AG09309 (cell line): Measurements from ENCODE around the gene EPHA1.

Experiments
- DNase-seq: peaks from one replicate; pipeline ENCODE4 v3.0.0-alpha.2; 2010; ENCODE audit warnings: low read depth
- H3K4me3 ChIP-seq: 2 replicates; pipeline ENCODE4 v1.5.1; 2011; ENCODE audit warnings: mild to moderate bottlenecking, low read depth, low read length, moderate library complexity; ENCODE audit not compliant: control insufficient read depth
- CTCF ChIP-seq: IDR thresholded peaks from 2 replicates; pipeline ENCODE4 v1.5.1; 2011; ENCODE audit warnings: mild to moderate bottlenecking, low read depth, low read length, inconsistent platforms; ENCODE audit not compliant: insufficient read depth, control insufficient read depth; ENCODE audit errors: missing control alignments

The EPHA1 gene

GRCh38 chr7:143413123-143413522, 4.5 kb upstream of the EPHA1 start:
- no peak overlapping the region for H3K4me3 ChIP-seq
- no peak for TF ChIP-seq CTCF
- no peak for DNase-seq

- no peak overlapping the region for H3K4me3 ChIP-seq
- no peak for TF ChIP-seq CTCF
- DNase-seq: no peak
Observed at GRCh38 chr7:143411976-143412708, 3.5 kb upstream of the EPHA1 start.

- H3K4me3 ChIP-seq: no peak overlapping the region
- DNase-seq: no peak
- no peak for TF ChIP-seq CTCF
Observed at GRCh38 chr7:143410521-143411004, 1.9 kb upstream of the EPHA1 start.

- no peak for DNase-seq
- H3K4me3 ChIP-seq: no peak overlapping the region
- TF ChIP-seq CTCF: no peak
Observed at GRCh38 chr7:143408252-143408685, 387 bp downstream of the EPHA1 start.

- TF ChIP-seq CTCF: no peak
- no peak overlapping the region for H3K4me3 ChIP-seq
- DNase-seq: no peak
Observed at GRCh38 chr7:143407287-143408251, 1.1 kb downstream of the EPHA1 start.

- H3K4me3 ChIP-seq: no peak overlapping the region
- no peak for DNase-seq
- no peak for TF ChIP-seq CTCF
Observed at GRCh38 chr7:143406002-143406357, 2.7 kb downstream of the EPHA1 start.
